Small intestine (tissue), 7 donors: ENCODE measurements around the gene CD7. TPM values are rescaled to one million over a fixed set of nuclear protein-coding genes. Genes with fewer than 3 reads are reported as not detected.

Source experiments
- DNase-seq, 2 donors: peaks; one replicate each; pipeline versions ENCODE4 v3.0.0 to v3.0.0-alpha.2; 2013
- FAIRE-seq: peaks from 2 replicates; lab custom pipeline; 2012; peaks lifted over from hg19 to GRCh38; lab: Jason Lieb, UNC
- H3K27ac ChIP-seq, 3 donors: one replicate each; pipeline ENCODE4 v1.5.1; 2013; ENCODE audit warnings: low read length in 2 of 3, mild to moderate bottlenecking in 2 of 3, control low read depth in 1 of 3, inconsistent platforms in 1 of 3, low read depth in 1 of 3, moderate library complexity in 1 of 3
- H3K27me3 ChIP-seq, 3 donors: one replicate each; pipeline ENCODE4 v1.6.1; 2013; ENCODE audit warnings: low read length in 3 of 3, inconsistent platforms in 1 of 3; ENCODE audit not compliant: control insufficient read depth in 3 of 3, insufficient read depth in 3 of 3
- H3K36me3 ChIP-seq, 3 donors: one replicate each; pipeline ENCODE4 v1.6.1; 2013; ENCODE audit warnings: low read length in 3 of 3, inconsistent platforms in 1 of 3, low read depth in 1 of 3, mild to moderate bottlenecking in 1 of 3, moderate library complexity in 1 of 3; ENCODE audit not compliant: control insufficient read depth in 3 of 3, insufficient read depth in 2 of 3
- H3K4me1 ChIP-seq, 3 donors: one replicate each; pipeline ENCODE4 v1.6.1; 2013; ENCODE audit warnings: low read length in 2 of 3, inconsistent platforms in 1 of 3, low read depth in 1 of 3, mild to moderate bottlenecking in 1 of 3, moderate library complexity in 1 of 3; ENCODE audit not compliant: control insufficient read depth in 3 of 3, insufficient read depth in 2 of 3
- H3K4me3 ChIP-seq, 3 donors: one replicate each; pipeline ENCODE4 v1.5.1; 2013; ENCODE audit warnings: low read length in 3 of 3, control low read depth in 1 of 3, inconsistent platforms in 1 of 3, low read depth in 1 of 3, mild to moderate bottlenecking in 1 of 3, moderate library complexity in 1 of 3
- H3K9me3 ChIP-seq, 2 donors: one replicate each; pipeline ENCODE4 v1.6.1; 2013; ENCODE audit warnings: low read depth in 1 of 2, low read length in 1 of 2; ENCODE audit not compliant: control insufficient read depth in 2 of 2, insufficient read depth in 1 of 2
- WGBS, 3 donors: extraction: QIAGEN DNeasy Blood & Tissue Kit; methylation state at CpG; one replicate each; pipeline ENCODE4 v1.1.7; 2013; 5-methylcytosine and 5-hydroxymethylcytosine counted together
- polyA plus RNA-seq, 4 donors: library from polyadenylated mRNA; stranded (reverse) in 3 of 4; unstranded in 1 of 4; fragments of 200-250 nt in 3 of 4; fragments of 120-200 nt in 1 of 4; gene quantifications; one replicate each; pipeline versions ENCODE4 v1.2.1 to v1.2.3, GENCODE V29; 2013
- donor health status: healthy with polysubstance abuse.
- donor health status: control.
- donor health status: control.
- donor health status: Bipolar disorder and iron deficiency.
- donor health status: healthy.

The CD7 gene
- polyA plus RNA-seq, 4 donors = 3.4 to 10.8 (median 7.7) TPM

DNA sequence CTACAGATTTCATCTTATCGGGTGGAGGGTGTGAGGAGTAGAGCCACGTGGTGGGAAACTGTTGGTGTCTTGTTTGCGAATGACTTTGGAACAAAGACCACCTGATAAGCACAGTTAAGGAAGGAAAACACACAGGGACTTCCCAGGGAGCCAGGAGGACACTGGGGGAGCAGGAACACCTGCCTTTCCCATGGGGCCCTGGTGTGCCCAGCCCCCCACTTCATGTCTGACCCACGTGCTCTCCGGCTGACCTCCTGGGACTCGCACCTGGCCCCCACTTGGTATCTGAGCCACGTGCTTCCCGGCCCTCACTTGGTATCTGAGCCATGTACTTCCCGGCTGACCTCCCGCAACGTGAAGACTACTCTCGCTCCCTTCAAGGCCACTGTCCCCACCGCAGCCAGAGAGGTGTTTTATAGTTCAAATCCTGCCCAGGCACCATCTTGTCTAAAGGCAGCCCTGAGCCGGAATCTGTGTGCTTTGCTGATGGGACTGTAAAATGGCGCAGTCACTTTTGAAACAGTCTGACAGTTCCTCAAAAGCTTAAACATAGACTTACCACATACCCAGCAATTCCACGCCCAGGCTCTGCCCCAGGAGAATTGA, 38.5 kb downstream of the CD7 start:
- peaks cover 0 to 37% (median 4%) of the 10 kb centered on the region in 3 donors for H3K4me1 ChIP-seq
- no peaks in the 10 kb centered on the region for H3K27me3 ChIP-seq
- peaks cover 0 to 7% of the 10 kb centered on the region in 2 donors for H3K9me3 ChIP-seq
- FAIRE-seq = no peak
- no peak overlapping the region for H3K4me3 ChIP-seq
- H3K36me3 ChIP-seq = peaks cover 0 to 14% (median 0%) of the 10 kb centered on the region in 3 donors
- WGBS, 3 donors = 28 to 62% (median 43%) methylated on average over 16 of the region's 16 CpGs
- peak in 1 of 2 donors; percentile 83 for DNase-seq
- peak overlapping the region in 2 of 3 donors; percentile 55 to 73 for H3K27ac ChIP-seq

DNA sequence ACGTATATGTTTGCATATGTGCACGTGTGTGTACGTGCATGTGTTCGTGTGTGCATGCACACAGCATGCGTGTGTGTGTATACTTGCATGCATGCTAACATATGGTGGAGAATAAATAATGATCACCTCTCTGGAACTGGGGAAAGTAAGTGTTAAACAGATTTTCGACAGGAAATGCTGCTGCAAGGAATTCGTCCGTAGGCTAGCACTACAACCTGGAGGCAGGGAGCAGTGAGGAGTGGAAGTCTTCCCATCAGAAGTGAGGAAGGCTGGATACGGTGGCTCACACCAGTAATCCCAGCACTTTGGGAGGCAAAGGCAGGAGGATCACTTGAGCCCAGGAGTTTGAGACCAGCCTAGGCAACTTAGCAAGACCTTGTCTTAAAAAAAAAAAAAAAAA, 39.1 kb downstream of the CD7 start:
- WGBS, 3 donors = 69 to 76% (median 75%) methylated on average over 9 of the region's 9 CpGs
- Histone ChIP-seq H3K9me3 (peaks cover 0 to 7% of the 10 kb centered on the region in 2 donors), H3K4me1 (peaks cover 0 to 37% (median 4%) of the 10 kb centered on the region in 3 donors), H3K27ac (peak overlapping the region in 1 of 3 donors; percentile 73), H3K27me3 (no peaks in the 10 kb centered on the region), H3K4me3 (no peak overlapping the region), H3K36me3 (peaks cover 0 to 14% (median 0%) of the 10 kb centered on the region in 3 donors)
- DNase-seq (peak in 1 of 2 donors; percentile 46), FAIRE-seq (no peak)

DNA sequence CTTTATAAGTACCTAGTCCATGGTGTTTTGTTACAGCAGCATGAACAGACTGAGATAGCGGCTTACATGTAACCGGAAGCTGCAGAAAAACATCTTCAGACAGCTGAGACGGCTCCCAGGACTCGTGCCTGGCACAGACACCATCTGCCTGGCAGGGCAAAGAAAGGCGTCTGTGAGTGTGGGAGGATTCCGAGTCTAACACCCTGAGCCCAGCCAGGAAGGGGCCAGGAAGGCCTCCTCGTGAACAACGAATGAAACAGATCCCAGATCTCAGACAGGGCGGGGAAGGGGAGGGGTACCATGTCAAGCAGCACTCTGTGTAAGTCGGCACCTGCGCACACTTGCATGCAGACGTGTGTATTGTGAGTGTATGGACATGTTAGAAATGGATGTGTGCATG, 39.6 kb downstream of the CD7 start:
- Histone ChIP-seq H3K4me3 (no peak overlapping the region), H3K9me3 (peaks cover 0 to 7% of the 10 kb centered on the region in 2 donors), H3K27me3 (no peaks in the 10 kb centered on the region), H3K27ac (no peak overlapping the region), H3K36me3 (peaks cover 0 to 14% (median 0%) of the 10 kb centered on the region in 3 donors), H3K4me1 (peaks cover 0 to 33% (median 4%) of the 10 kb centered on the region in 3 donors)
- DNase-seq = no peak
- FAIRE-seq = no peak
- WGBS, 3 donors = 75 to 85% (median 80%) methylated on average over 12 of the region's 12 CpGs

DNA sequence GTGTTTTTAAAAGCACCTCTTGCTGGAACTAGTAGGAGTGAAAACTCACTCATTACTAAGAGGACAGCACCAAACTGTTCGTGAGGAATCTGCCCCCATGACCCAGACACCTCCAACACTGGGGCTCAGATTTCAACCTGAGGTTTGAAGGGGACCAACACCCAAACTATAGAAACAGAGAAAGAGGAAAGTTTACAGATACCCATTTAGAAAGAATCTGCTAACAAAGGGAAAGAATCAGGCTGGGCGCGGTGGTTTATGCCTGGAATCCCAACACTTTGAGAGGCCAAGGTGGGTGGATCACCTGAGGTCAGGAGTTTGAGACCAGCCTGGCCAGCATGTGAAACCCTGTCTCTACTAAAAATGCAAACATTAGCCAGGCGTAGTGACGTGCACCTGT, 40.5 kb downstream of the CD7 start:
- Histone ChIP-seq H3K36me3 (peaks cover 0 to 19% (median 0%) of the 10 kb centered on the region in 3 donors), H3K4me1 (peaks cover under 1 to 34% (median 4%) of the 10 kb centered on the region in 3 donors), H3K4me3 (no peak overlapping the region), H3K9me3 (peaks cover 0 to 7% of the 10 kb centered on the region in 2 donors), H3K27ac (no peak overlapping the region), H3K27me3 (no peaks in the 10 kb centered on the region)
- WGBS, 3 donors = 71 to 89% (median 86%) methylated on average over 5 of the region's 5 CpGs
- FAIRE-seq (no peak), DNase-seq (no peak)

DNA sequence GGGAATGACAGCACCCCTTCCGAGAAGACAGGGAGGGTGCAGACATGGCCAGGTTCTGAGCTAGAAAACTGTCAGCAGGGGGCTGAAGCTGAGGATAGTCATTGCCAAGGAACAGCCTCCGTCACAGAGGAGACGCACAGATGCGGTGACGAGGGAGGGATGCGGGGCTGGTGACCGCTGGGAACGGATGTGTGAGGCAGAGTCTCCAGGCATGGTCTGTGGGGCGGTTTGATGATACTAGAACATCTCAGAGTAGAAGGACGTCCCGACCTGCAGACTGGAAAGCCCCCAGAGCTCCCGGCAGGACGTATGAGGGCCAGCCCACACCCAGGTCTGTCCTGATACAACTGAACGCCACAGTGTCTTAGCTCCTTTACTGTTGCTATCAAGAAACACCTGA, 42.1 kb downstream of the CD7 start:
- no peaks in the 10 kb centered on the region for H3K27me3 ChIP-seq
- no peak overlapping the region for H3K27ac ChIP-seq
- DNase-seq = no peak
- peaks cover 8 to 49% (median 10%) of the 10 kb centered on the region in 3 donors for H3K4me1 ChIP-seq
- 79 to 92% (median 84%) methylated on average over 14 of the region's 14 CpGs for WGBS, 3 donors
- H3K9me3 ChIP-seq = peaks cover 0 to 7% of the 10 kb centered on the region in 2 donors
- H3K4me3 ChIP-seq = no peak overlapping the region
- peaks cover 0 to 35% (median 0%) of the 10 kb centered on the region in 3 donors for H3K36me3 ChIP-seq
- FAIRE-seq = no peak

DNA sequence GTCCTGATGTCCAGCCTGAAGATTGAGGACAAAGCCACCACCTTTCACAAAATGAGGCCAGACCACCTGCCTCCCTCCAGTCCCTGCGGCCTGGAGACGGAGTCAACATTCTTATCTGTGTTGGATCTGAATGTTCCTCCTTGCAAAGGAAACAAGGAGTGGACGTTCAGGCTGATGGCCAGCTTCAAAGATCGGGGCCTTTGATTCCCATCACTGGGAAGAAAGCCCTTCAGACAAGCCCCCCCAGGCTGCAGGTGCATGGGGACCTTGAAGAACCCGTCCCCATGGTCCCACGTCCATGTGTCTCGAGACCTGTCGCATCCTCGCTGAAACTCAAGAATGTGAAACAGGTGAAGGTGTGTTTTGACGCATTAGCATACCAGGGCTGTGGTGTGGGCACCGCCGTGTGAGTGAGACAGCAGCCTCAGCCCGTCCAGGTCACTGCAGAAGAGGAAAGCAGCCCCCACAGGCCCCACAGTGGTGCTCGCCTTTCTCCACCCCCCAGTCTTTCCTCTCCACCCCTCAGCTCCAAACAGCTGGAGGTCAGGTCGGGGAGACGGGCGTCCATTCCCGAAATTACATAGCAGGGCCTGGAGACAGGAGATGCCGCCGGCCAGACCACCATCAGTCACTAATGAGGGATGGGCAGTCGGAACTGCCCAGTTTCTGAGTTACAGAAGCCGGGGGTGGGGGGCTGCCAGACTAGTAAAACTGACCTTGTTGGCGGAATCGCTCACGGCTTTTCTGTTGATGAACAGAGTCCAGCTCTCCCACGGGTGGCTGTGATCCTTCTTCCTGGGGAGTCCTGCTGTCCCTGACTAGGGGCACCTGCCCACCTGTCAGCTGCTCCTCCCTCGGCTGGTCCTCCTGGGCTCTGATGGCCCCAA, 43.0 kb downstream of the CD7 start:
- Histone ChIP-seq H3K27me3 (no peaks in the 10 kb centered on the region), H3K4me1 (peaks cover 8 to 58% (median 14%) of the 10 kb centered on the region in 3 donors), H3K36me3 (peaks cover 0 to 45% (median 2%) of the 10 kb centered on the region in 3 donors), H3K9me3 (peaks cover 0 to 7% of the 10 kb centered on the region in 2 donors), H3K4me3 (peak overlapping the region in 2 of 3 donors; percentile 91 to 96), H3K27ac (peak overlapping the region in 1 of 3 donors; percentile 75)
- 20 to 59% (median 34%) methylated on average over 26 to 27 of the region's 27 CpGs for WGBS, 3 donors
- FAIRE-seq (no peak), DNase-seq (no peak)

DNA sequence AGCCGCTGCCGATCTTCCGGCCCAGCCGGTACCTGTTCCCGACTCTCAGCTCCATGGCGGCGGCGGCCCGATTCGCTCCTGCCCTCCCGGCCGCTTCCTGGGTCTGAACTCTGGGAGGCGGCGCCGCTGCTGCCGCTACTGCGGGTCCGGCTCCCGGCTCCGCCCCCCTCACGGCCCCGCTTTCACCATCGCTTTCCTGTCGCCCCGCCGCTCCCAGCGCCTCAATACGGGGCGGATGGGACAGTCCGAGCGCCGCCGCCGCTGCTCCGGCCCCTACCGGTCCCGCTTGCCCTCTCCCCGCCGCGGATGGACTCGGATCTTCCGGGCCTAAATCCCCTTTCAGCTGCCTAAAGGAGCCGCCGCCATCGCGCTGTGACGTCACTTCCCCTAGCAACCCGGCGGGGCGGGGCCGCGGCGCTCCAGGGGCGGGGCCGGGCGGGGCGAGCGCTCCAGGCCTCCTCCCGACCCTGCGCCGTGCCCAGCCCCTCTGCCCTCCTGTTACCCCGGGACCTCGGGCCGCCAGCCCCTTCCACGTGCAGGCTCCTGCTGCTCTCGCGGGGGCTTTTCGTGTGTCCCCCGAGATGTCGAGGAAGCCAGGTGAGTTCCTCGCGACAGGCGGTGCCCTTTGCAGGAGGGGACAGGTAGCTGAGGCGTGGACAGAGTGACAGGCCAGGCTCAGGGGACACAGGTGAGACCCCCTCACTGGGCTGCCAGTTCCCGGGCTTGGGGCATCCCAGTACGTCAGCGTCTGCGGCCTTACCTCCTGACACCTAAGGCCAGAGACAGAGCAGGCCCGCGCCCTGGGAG, 43.9 kb downstream of the CD7 start, which contains the start of gene CSNK1D:
Gene CSNK1D (minus strand): TSS at position 374 of the 807 bp plus-strand sequence. CDS start 319 bp downstream, at position 55.
- H3K4me3 ChIP-seq = peak within 1 kb of the TSS; percentile 91 to 99 (median 96)
- peaks cover 0 to 53% (median 2%) of the 10 kb centered on the region in 3 donors for H3K36me3 ChIP-seq
- FAIRE-seq = no peak
- peak within 1 kb of the TSS; percentile 94 to 97 (median 96) for H3K27ac ChIP-seq
- H3K4me1 ChIP-seq = peaks cover 8 to 58% (median 16%) of the 10 kb centered on the region in 3 donors
- DNase-seq = peak; percentile 87 to 99
- no peaks in the 10 kb centered on the region for H3K9me3 ChIP-seq
- WGBS, 3 donors = 3 to 5% (median 4%) methylated on average over 54 to 80 of the region's 80 CpGs
- no peaks in the 10 kb centered on the region for H3K27me3 ChIP-seq
